HL-60 (cell line): ENCODE data around the gene MAGI3.

Experiments used
- CTCF ChIP-seq: IDR thresholded peaks from one replicate; pipeline ENCODE4 v1.5.1; 2011; ENCODE audit warnings: low read length, control low read depth, inconsistent platforms; ENCODE audit not compliant: insufficient read depth
- GABPA ChIP-seq: IDR thresholded peaks from 2 replicates; pipeline ENCODE4 v1.6.1; 2012; ENCODE audit warnings: low read depth
- POLR2AphosphoS5 ChIP-seq: IDR thresholded peaks from 2 replicates; pipeline ENCODE4 v1.6.1; 2012; ENCODE audit warnings: low read depth
- REST ChIP-seq: IDR thresholded peaks from 2 replicates; pipeline ENCODE4 v1.6.1; 2012; ENCODE audit warnings: low read depth; ENCODE audit not compliant: insufficient replicate concordance
- SPI1 ChIP-seq: IDR thresholded peaks from 2 replicates; pipeline ENCODE4 v1.6.1; 2012; ENCODE audit warnings: low read depth, mild to moderate bottlenecking, borderline replicate concordance

GRCh38 chr1:113363935-113364334 is 26.4 kb upstream of the MAGI3 start:
- TF ChIP-seq CTCF, result no peak
- TF ChIP-seq POLR2AphosphoS5, result no peak
- no peak for TF ChIP-seq REST
- TF ChIP-seq GABPA, result no peak
- no peak for TF ChIP-seq SPI1
